SU-DHL-6 (cell line): ENCODE measurements around the gene FGF7.

Experiments used
- H2AFZ ChIP-seq: fragments of 200-600 bp; sonication (generic); 2 replicates; pipeline ENCODE4 v1.6.1; 2014; ENCODE audit warnings: low read depth, mild to moderate bottlenecking, moderate library complexity, mixed read lengths, antibody characterized with exemption, low read length; ENCODE audit not compliant: severe bottlenecking
- H3F3A ChIP-seq: fragments of 200-600 bp; shearing (Covaris generic); 2 replicates; pipeline ENCODE4 v1.6.0; 2016; ENCODE audit warnings: antibody characterized with exemption, mild to moderate bottlenecking; ENCODE audit not compliant: insufficient read depth
- H3K27ac ChIP-seq: fragments of 200-600 bp; sonication (generic); 2 replicates; pipeline ENCODE4 v1.5.1; 2016; ENCODE audit warnings: low read depth, mild to moderate bottlenecking, low read length, moderate library complexity, mixed read lengths
- H3K27me3 ChIP-seq: fragments of 200-600 bp; sonication (generic), shearing (Covaris generic); 2 replicates; pipeline ENCODE4 v1.6.0; 2014; ENCODE audit warnings: mild to moderate bottlenecking, low read length
- H3K36me3 ChIP-seq: fragments of 200-600 bp; sonication (generic); 2 replicates; pipeline ENCODE4 v1.6.1; 2014; ENCODE audit warnings: mild to moderate bottlenecking, low read length, mixed read lengths
- H3K4me2 ChIP-seq: fragments of 300-600, 200-600 bp; shearing (Covaris generic), sonication (generic); 2 replicates; pipeline ENCODE4 v1.6.0; 2014; ENCODE audit warnings: low read length, low read depth, mild to moderate bottlenecking; ENCODE audit not compliant: poor library complexity, severe bottlenecking
- H3K4me3 ChIP-seq: fragments of 200-600 bp; sonication (generic); 2 replicates; pipeline ENCODE4 v1.5.1; 2014; ENCODE audit warnings: antibody characterized with exemption, low read length, mild to moderate bottlenecking, mixed read lengths; ENCODE audit not compliant: insufficient read depth, poor library complexity, severe bottlenecking
- H3K79me2 ChIP-seq: fragments of 200-600 bp; sonication (generic); 2 replicates; pipeline ENCODE4 v1.6.1; 2014; ENCODE audit warnings: mild to moderate bottlenecking, low read length, moderate library complexity; ENCODE audit not compliant: insufficient read depth
- H3K9ac ChIP-seq: fragments of 200-600 bp; sonication (generic); 2 replicates; pipeline ENCODE4 v1.7.0; 2014; ENCODE audit warnings: mild to moderate bottlenecking, low read length
- H3K9me2 ChIP-seq: fragments of 200-600 bp; sonication (generic); replicated peaks from 2 replicates; pipeline ENCODE4 v1.6.1; 2014; ENCODE audit warnings: low read length; ENCODE audit not compliant: insufficient read depth
- H3K9me3 ChIP-seq: fragments of 200-600 bp; sonication (generic); 2 replicates; pipeline ENCODE4 v1.6.1; 2014; ENCODE audit warnings: low read length, mixed read lengths; ENCODE audit not compliant: insufficient read depth
- H4K20me1 ChIP-seq: fragments of 200-600 bp; sonication (generic); 2 replicates; pipeline ENCODE4 v1.6.1; 2014; ENCODE audit warnings: low read depth, mild to moderate bottlenecking, antibody characterized with exemption, low read length, moderate library complexity, mixed read lengths
- CTCF ChIP-seq: fragments of 200-600 bp; sonication (generic); IDR thresholded peaks from one replicate; pipeline ENCODE4 v1.5.1; 2017; ENCODE audit warnings: antibody characterized with exemption, mild to moderate bottlenecking, low read length, moderate library complexity; ENCODE audit not compliant: insufficient read depth, poor library complexity, severe bottlenecking
- EZH2phosphoT487 ChIP-seq: fragments of 200-600 bp; sonication (generic), shearing (Covaris generic); conservative IDR thresholded peaks from 2 replicates; pipeline ENCODE4 v1.6.1; 2018; ENCODE audit warnings: mild to moderate bottlenecking, antibody characterized with exemption, low read length, moderate library complexity, mixed read lengths

Gene FGF7

GRCh38 chr15:49495993-49496753 is 73.1 kb downstream of the FGF7 start:
- no peaks in the 10 kb centered on the region for H3K79me2 ChIP-seq
- H4K20me1 ChIP-seq, result no peaks in the 10 kb centered on the region
- no peaks in the 10 kb centered on the region for H3F3A ChIP-seq
- H3K27me3 ChIP-seq, result no peaks in the 10 kb centered on the region
- H3K27ac ChIP-seq, result no peak overlapping the region
- no peaks in the 10 kb centered on the region for H3K36me3 ChIP-seq
- no peak overlapping the region for H3K9ac ChIP-seq
- H3K4me3 ChIP-seq, result no peak overlapping the region
- TF ChIP-seq EZH2phosphoT487 (no peak), CTCF (no peak)
- no peak overlapping the region for H2AFZ ChIP-seq
- no peak overlapping the region for H3K4me2 ChIP-seq
- H3K9me2 ChIP-seq, result no peaks in the 10 kb centered on the region
- H3K9me3 ChIP-seq, result 0 out of 2 replicates have a peak, but pooled peaks cover under 1% of the 10 kb centered on the region

- Histone ChIP-seq H3K9me3 (0 out of 2 replicates have a peak, but pooled peaks cover 5% of the 10 kb centered on the region), H4K20me1 (no peaks in the 10 kb centered on the region), H3K27me3 (no peaks in the 10 kb centered on the region), H3K36me3 (no peaks in the 10 kb centered on the region), H3K9ac (no peak overlapping the region), H3K79me2 (no peaks in the 10 kb centered on the region), H3K4me3 (no peak overlapping the region), H3K4me2 (no peak overlapping the region), H3K27ac (no peak overlapping the region), H3K9me2 (no peaks in the 10 kb centered on the region), H3F3A (no peaks in the 10 kb centered on the region), H2AFZ (no peak overlapping the region)
- TF ChIP-seq EZH2phosphoT487 (no peak), CTCF (no peak)
Measured at GRCh38 chr15:49501586-49501985, 78.5 kb downstream of the FGF7 start.

- Histone ChIP-seq H3K9ac (no peak overlapping the region), H3K27me3 (no peaks in the 10 kb centered on the region), H2AFZ (no peak overlapping the region), H3K4me2 (no peak overlapping the region), H3K27ac (no peak overlapping the region), H4K20me1 (no peaks in the 10 kb centered on the region), H3K9me3 (0 out of 2 replicates have a peak, but pooled peaks cover 3% of the 10 kb centered on the region), H3K4me3 (no peak overlapping the region), H3K9me2 (no peaks in the 10 kb centered on the region), H3F3A (no peaks in the 10 kb centered on the region), H3K36me3 (no peaks in the 10 kb centered on the region), H3K79me2 (no peaks in the 10 kb centered on the region)
- TF ChIP-seq EZH2phosphoT487 (no peak), CTCF (no peak)
Measured at GRCh38 chr15:49506341-49506740, 83.3 kb downstream of the FGF7 start.
